HG02885 (cell line): ENCODE data around the gene ARNT2.

Experiments used
- ATAC-seq: cut with Tn5 transposase; IDR thresholded peaks from one replicate; pipeline ENCODE4 v1.9.1; 2021; ENCODE audit warnings: mild to moderate bottlenecking; ENCODE audit not compliant: unreplicated experiment, poor library complexity

Gene ARNT2

GRCh38 chr15:80568298-80568697 is 164.1 kb downstream of the ARNT2 start:
- ATAC-seq, result no peak

DNA sequence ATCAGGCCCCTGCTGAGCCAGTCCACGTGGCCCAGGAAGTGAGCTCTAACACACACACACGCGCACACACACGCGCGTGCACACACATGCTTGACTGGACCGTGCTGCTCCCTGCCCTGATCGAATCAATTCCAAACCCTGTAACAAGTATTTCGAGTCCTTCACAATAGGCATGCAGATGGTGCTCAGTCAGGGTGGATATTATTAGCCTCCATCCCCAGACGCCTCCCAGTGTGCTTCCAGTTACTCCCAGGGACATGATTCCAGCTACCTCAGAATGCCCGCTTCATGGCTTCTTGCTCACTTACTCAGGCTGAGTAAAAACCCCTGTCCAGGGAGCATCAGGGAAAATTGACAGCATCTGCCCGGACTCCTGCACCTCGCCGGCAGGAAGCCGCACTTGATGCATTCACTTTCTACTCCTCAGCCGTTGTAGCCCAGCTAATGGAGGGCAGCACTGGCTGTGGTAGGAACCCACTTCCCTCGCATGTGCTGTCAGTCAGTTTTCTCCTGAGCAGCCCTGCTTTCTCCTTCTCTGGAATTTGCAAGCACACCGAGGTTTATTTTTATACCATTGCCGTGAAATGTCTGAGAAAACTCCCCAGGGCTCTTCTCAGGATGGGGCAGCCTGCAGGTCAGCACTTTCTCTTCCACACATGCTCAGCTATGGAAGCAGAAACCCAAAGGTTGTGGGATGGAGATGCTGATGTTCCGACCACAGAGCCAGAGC is 164.9 kb downstream of the ARNT2 start:
- no peak for ATAC-seq

- ATAC-seq, result no peak
Measured at GRCh38 chr15:80569656-80570055, 165.5 kb downstream of the ARNT2 start.

- no peak for ATAC-seq
Measured at GRCh38 chr15:80570553-80570952, 166.4 kb downstream of the ARNT2 start.

- ATAC-seq, result no peak
Measured at GRCh38 chr15:80572337-80572736, 168.2 kb downstream of the ARNT2 start.

GRCh38 chr15:80573606-80574005 is 169.4 kb downstream of the ARNT2 start:
- ATAC-seq, result no peak

- ATAC-seq, result no peak
Measured at GRCh38 chr15:80574590-80574989, 170.4 kb downstream of the ARNT2 start.

- ATAC-seq, result no peak
Measured at GRCh38 chr15:80576519-80577090, 172.4 kb downstream of the ARNT2 start.

- ATAC-seq, result no peak
Measured at GRCh38 chr15:80577552-80578205, 173.5 kb downstream of the ARNT2 start.

DNA sequence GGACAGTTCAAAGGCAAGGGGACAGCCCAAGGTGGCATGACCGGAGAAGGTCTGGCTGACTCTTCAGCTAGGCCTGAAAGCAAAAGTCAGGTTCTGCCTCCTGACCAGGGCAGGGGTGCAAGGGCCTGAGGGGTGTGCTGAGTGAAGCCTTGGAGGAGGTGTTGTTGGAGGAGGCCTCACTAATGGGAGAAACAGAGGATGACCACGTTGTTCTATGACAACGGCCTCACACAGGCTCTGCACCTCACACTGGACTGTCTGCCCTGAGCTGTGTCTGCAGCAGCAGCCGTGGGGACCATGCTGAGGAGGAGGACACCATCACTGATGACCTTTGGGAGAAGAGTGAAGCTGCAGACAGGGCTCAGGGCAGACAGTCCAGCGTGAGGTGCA is 174.0 kb downstream of the ARNT2 start:
- no peak for ATAC-seq

GRCh38 chr15:80578871-80579270 is 174.7 kb downstream of the ARNT2 start:
- no peak for ATAC-seq

- no peak for ATAC-seq
Measured at GRCh38 chr15:80579611-80580010, 175.4 kb downstream of the ARNT2 start.

DNA sequence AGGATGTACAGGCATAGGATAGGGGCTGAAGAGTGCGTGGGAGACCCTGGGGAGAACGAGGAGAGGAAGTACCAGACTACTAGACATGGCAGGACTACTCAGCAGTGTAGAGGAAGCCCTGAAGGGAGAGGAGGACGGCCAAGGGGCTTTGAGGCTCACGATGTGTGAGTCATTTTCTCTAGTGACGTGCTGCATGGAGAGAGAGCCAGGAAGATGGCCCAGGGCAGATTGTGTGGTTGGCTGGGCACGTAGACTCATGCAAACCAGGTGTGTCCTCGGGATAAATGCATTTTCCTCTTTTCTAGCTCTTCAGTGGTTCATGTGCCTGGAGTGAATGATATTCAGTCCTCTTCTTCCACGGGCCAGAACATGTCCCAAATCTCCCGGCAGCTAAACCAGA is 175.9 kb downstream of the ARNT2 start:
- no peak for ATAC-seq

- ATAC-seq, result no peak
Measured at GRCh38 chr15:80580536-80581260, 176.5 kb downstream of the ARNT2 start.

DNA sequence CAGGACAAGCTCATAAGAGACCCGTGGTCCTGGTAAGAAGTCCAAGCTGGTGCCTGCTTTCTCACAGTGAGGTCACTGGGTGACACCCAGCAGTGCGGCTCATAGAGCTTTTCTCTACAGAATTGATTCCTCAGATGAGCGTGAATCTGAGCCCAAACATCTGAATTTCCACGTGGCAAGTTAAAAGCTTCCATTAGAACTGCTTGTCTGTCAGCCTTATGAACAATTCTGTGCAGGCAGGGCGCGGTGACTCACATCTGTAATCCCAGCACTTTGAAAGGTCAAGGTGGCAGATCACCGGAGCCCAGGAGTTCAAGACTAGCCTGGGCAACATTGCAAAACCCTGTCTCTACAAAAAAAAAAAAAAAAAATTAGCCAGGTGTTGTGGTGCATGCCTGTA is 177.8 kb downstream of the ARNT2 start:
- no peak for ATAC-seq

- no peak for ATAC-seq
Measured at GRCh38 chr15:80582816-80583423, 178.7 kb downstream of the ARNT2 start.

- ATAC-seq, result no peak
Measured at GRCh38 chr15:80584561-80584964, 180.4 kb downstream of the ARNT2 start.

DNA sequence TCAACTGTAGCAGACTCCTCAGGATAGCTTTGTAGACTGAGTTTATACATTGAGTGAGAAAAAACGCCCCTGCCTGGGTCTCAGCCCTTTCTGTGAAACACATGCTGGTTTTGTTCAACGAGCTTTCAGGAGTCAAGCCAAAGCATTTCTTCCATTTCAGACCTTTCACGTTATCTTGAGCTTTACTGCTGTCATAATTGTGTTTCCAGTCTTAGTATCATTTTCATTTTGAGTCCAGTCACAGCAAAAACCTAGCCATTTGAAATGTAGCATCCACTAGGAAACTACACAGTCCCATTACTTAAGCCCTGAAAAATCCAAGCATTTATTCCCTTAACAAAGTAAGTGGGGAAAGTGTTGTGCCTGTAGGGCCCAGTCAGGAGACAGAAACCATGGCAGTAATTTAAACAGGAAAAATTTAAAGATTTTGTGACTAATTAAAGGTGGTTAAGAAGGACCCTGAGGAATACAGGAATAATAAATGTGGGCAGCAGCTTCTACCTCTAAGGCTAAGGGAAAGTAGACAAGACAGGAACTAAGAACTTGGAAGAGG is 180.9 kb downstream of the ARNT2 start:
- no peak for ATAC-seq

DNA sequence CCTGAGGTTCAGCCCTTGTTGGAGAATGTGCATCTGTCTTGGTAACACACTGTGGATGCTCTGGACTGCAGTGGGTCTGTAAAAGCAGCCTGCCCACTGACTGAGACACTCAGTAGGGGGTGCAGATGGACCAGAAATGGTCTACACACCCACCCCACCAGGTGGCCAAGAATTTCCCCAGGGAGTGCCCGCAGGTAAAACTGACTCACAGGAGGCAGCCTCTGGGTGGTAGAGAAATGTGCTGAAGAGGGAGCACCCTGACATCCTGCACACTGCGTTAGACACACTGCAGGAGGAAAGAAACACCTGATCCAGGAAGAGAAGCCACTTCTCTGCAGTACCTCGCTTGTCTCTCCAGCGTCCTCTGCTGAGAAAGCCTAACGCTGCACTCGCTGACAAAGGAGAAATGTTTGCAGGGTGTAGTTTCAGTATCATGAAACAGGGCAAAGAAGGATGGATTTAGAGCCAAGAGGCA is 181.4 kb downstream of the ARNT2 start:
- no peak for ATAC-seq

DNA sequence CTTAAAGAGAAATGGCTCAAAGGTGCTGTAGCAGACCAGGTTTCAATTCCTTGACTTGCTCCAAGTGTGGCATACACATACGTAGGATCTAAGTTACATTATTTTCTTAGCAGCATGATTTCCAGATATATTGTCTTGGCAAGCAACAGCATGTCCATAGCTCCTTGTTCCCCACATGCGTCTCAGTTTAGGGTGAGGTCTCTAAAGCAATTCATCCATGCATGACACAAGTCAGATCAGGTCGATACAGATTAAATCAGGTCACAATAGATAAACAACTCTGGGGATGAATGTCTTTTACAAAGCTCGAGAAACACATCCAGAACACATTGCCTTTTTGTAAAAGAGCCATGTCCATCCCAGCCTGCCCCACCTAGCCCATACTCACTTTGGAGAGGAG is 182.0 kb downstream of the ARNT2 start:
- ATAC-seq, result no peak
